ENCODE measurements around the gene MSH5.
A peak's percentile ranks its signal among the peaks of the same experiment; 100 is the strongest.
"Not testable (repeated sequence)": the region's sequence is repeated elsewhere in the genome, so short reads cannot be mapped to it uniquely, and the experiment has no call there.

MSH5 gene

GRCh38 chr6:31739639-31740396, at the start of gene MSH5:
TSS of gene MSH5 (plus strand) at chr6:31740005. CDS start at chr6:31740467, 462 bp downstream.
- DNase-seq = peak; percentile 82

GRCh38 chr6:31690231-31691077, 49.4 kb upstream of the MSH5 start:
- DNase-seq = no peak

- no peak for DNase-seq
Observed at GRCh38 chr6:31691078-31691463, 48.7 kb upstream of the MSH5 start.

GRCh38 chr6:31691564-31692108, 48.2 kb upstream of the MSH5 start:
- no peak for DNase-seq

GRCh38 chr6:31692353-31692752, 47.5 kb upstream of the MSH5 start:
- DNase-seq = no peak

- no peak for DNase-seq
Observed at GRCh38 chr6:31692886-31693285, 46.9 kb upstream of the MSH5 start.

GRCh38 chr6:31693535-31693934, 46.3 kb upstream of the MSH5 start:
- no peak for DNase-seq

GRCh38 chr6:31697555-31697954, 42.2 kb upstream of the MSH5 start:
- DNase-seq = no peak

- DNase-seq = no peak
Observed at GRCh38 chr6:31700740-31701401, 38.9 kb upstream of the MSH5 start.

- DNase-seq = peak; percentile 19
Observed at GRCh38 chr6:31701666-31702404, 38.0 kb upstream of the MSH5 start.

- no peak for DNase-seq
Observed at GRCh38 chr6:31702405-31702818, 37.4 kb upstream of the MSH5 start.

- DNase-seq = peak; percentile 81
Observed at GRCh38 chr6:31702819-31703716, 36.7 kb upstream of the MSH5 start, which contains the start of gene ABHD16A. TSS of gene ABHD16A (minus strand) at chr6:31703324. CDS start at chr6:31703281, 43 bp downstream.

- no peak for DNase-seq
Observed at GRCh38 chr6:31705931-31706330, 33.9 kb upstream of the MSH5 start.

GRCh38 chr6:31706599-31706998, 33.2 kb upstream of the MSH5 start, which contains the start of gene LY6G6F:
TSS of gene LY6G6F (plus strand) at chr6:31706866. CDS start at chr6:31706907, 41 bp downstream.
- no peak for DNase-seq

- no peak for DNase-seq
Observed at GRCh38 chr6:31707701-31708100, 32.1 kb upstream of the MSH5 start.

- DNase-seq = no peak
Observed at GRCh38 chr6:31708224-31708623, 31.6 kb upstream of the MSH5 start.

- not testable (repeated sequence) for DNase-seq
Observed at GRCh38 chr6:31709157-31709556, 30.6 kb upstream of the MSH5 start.

GRCh38 chr6:31710523-31711219, 29.1 kb upstream of the MSH5 start:
- DNase-seq = peak; percentile 16

- DNase-seq = no peak
Observed at GRCh38 chr6:31711233-31711632, 28.6 kb upstream of the MSH5 start.

- no peak for DNase-seq
Observed at GRCh38 chr6:31712296-31712695, 27.5 kb upstream of the MSH5 start.

- no peak for DNase-seq
Observed at GRCh38 chr6:31713465-31713864, 26.3 kb upstream of the MSH5 start.

Measured in NCI-H524 treated with DMSO at 0.1 percent for 48 hours (cell line).